HepG2 (cell line): Measurements from ENCODE around the gene SBK2. TPM values are rescaled to one million over a fixed set of nuclear protein-coding genes. Genes with fewer than 3 reads are reported as not detected.

Experiments used
- ATAC-seq: fragments of 200-7000 bp; cut with Tn5 transposase; 3 replicates; pipeline ENCODE4 v1.9.1; 2020; ENCODE audit warnings: mild to moderate bottlenecking, moderate library complexity
- BruUV-seq: library from RNA; stranded (reverse); fragments of 400-500 nt; replicated peaks from 2 replicates; lab custom pipeline; 2021; lab: Mats Ljungman, UMichigan
- CTCF ChIA-PET: fragments of 300-600 bp; formaldehyde crosslinking; extraction: SDS; loops from one replicate; lab custom pipeline; 2021; ENCODE audit warnings: low total read pairs, inconsistent platforms, low intra/inter-chr PET ratio; lab: Yijun Ruan, JAX
- POLR2A ChIA-PET: fragments of 350-600 bp; sonication (Branson Sonifier 250); formaldehyde crosslinking; loops from one replicate; lab custom pipeline; 2020; ENCODE audit warnings: antibody characterized with exemption, inconsistent platforms; lab: Yijun Ruan, JAX
- DNase-seq: peaks from one replicate; pipeline ENCODE4 v3.0.0-alpha.2; 2015; ENCODE audit warnings: low spot score
- FAIRE-seq: peaks from 3 replicates; lab custom pipeline; 2011; peaks lifted over from hg19 to GRCh38; lab: Jason Lieb, UNC
- H2AFZ ChIP-seq: one replicate; pipeline ENCODE4 v1.6.1; 2011; ENCODE audit warnings: low read length, inconsistent platforms
- H3K27ac ChIP-seq: fragments of 300-600 bp; 3 replicates; pipeline ENCODE4 v1.8.0; 2011; ENCODE audit warnings: mixed run types, mild to moderate bottlenecking, mixed read lengths, low read length, inconsistent platforms; ENCODE audit not compliant: insufficient read depth; ENCODE audit errors: extremely low read length
- H3K27me3 ChIP-seq, 2 experiments: fragments of 200-600 bp in 1 of 2; 2 replicates in 1 of 2; 3 replicates in 1 of 2; pipeline versions ENCODE4 v1.6.0 to v1.8.0; 2011; ENCODE audit warnings: low read length in 2 of 2, mild to moderate bottlenecking in 2 of 2, moderate library complexity in 2 of 2, inconsistent platforms in 1 of 2; ENCODE audit not compliant: insufficient read depth in 2 of 2, control insufficient read depth in 1 of 2
- H3K36me3 ChIP-seq, 2 experiments: fragments of 200-600 bp in 1 of 2; replicated peaks in 1 of 2; 2 replicates in 1 of 2; 3 replicates in 1 of 2; pipeline versions ENCODE4 v1.5.1 to v1.8.0; 2011; ENCODE audit warnings: low read length in 2 of 2, inconsistent platforms in 1 of 2; ENCODE audit not compliant: insufficient read depth in 2 of 2, control insufficient read depth in 1 of 2
- H3K4me1 ChIP-seq: 2 replicates; pipeline ENCODE4 v1.5.1; 2012; ENCODE audit warnings: low read length, inconsistent platforms; ENCODE audit not compliant: insufficient read depth
- H3K4me2 ChIP-seq: 2 replicates; pipeline ENCODE4 v1.6.0; 2011; ENCODE audit warnings: low read depth, low read length, inconsistent platforms
- H3K4me3 ChIP-seq, 3 experiments: fragments of 200-600 bp in 1 of 3; sonication (generic), shearing (Covaris generic) in 1 of 3; replicated peaks in 1 of 3; 2 replicates each; pipeline ENCODE4 v1.5.1; 2011 to 2016; ENCODE audit warnings: low read length in 3 of 3, inconsistent platforms in 2 of 3, low read depth in 2 of 3, mild to moderate bottlenecking in 2 of 3, control low read depth in 1 of 3, mixed read lengths in 1 of 3; ENCODE audit not compliant: insufficient read depth in 1 of 3
- H3K79me2 ChIP-seq: one replicate; pipeline ENCODE4 v1.6.1; 2011; ENCODE audit warnings: low read length, inconsistent platforms; ENCODE audit not compliant: insufficient read depth
- H3K9ac ChIP-seq: 2 replicates; pipeline ENCODE4 v1.6.0; 2011; ENCODE audit warnings: mild to moderate bottlenecking, low read depth, low read length, inconsistent platforms; ENCODE audit not compliant: insufficient read depth
- H3K9me3 ChIP-seq: 2 replicates; pipeline ENCODE4 v1.5.1; 2012; ENCODE audit warnings: mild to moderate bottlenecking, low read length
- H4K20me1 ChIP-seq: 2 replicates; pipeline ENCODE4 v1.6.0; 2011; ENCODE audit warnings: inconsistent platforms, mild to moderate bottlenecking, low read length, moderate library complexity; ENCODE audit not compliant: insufficient read depth
- ATF6 ChIP-seq: sonication (generic); formaldehyde crosslinking; conservative IDR thresholded peaks from 2 replicates; pipeline ENCODE4 v1.4.0; 2020; ENCODE audit warnings: missing genetic modification reagents
- CCAR2 ChIP-seq: fragments of 200-400 bp; formaldehyde crosslinking; optimal IDR thresholded peaks from 2 replicates; pipeline ENCODE3; 2018; ENCODE audit warnings: low read depth, mild to moderate bottlenecking, low read length, moderate library complexity
- KMT2B ChIP-seq: IDR thresholded peaks from 2 replicates; pipeline ENCODE4 v1.6.1; 2016; ENCODE audit warnings: missing genetic modification reagents, missing compliant biosample characterization
- MIXL1 ChIP-seq: IDR thresholded peaks from 2 replicates; pipeline ENCODE4 v1.6.1; 2016
- NR3C1 ChIP-seq: sonication (generic); formaldehyde crosslinking; IDR thresholded peaks from 2 replicates; pipeline ENCODE4 v1.4.0; 2020; ENCODE audit warnings: missing genetic modification reagents
- PAX8 ChIP-seq: sonication (generic); formaldehyde crosslinking; IDR thresholded peaks from 2 replicates; pipeline ENCODE4 v1.8.0; 2022; ENCODE audit warnings: mild to moderate bottlenecking, missing genetic modification reagents, borderline replicate concordance
- SAFB2 ChIP-seq: sonication (generic); formaldehyde crosslinking; IDR thresholded peaks from 2 replicates; pipeline ENCODE4 v1.5.1; 2020; ENCODE audit warnings: missing genetic modification reagents, low read depth, mild to moderate bottlenecking, borderline replicate concordance
- SOX6 ChIP-seq, 2 experiments: fragments of 450-650 bp in 1 of 2; sonication (generic) in 1 of 2; formaldehyde crosslinking in 1 of 2; IDR thresholded peaks; 2 replicates each; pipeline versions ENCODE4 v1.4.0 to v1.6.1; 2017 to 2020; ENCODE audit warnings: antibody characterized with exemption in 1 of 2, mild to moderate bottlenecking in 1 of 2, missing genetic modification reagents in 1 of 2
- TIGD3 ChIP-seq: sonication (generic); formaldehyde crosslinking; IDR thresholded peaks from 2 replicates; pipeline ENCODE4 v1.5.1; 2020; ENCODE audit warnings: mild to moderate bottlenecking, missing genetic modification reagents, borderline replicate concordance
- ZMYM4 ChIP-seq: sonication (generic); formaldehyde crosslinking; IDR thresholded peaks from 2 replicates; pipeline ENCODE4 v1.8.1; 2023; ENCODE audit warnings: mild to moderate bottlenecking, missing genetic modification reagents
- ZNF33A ChIP-seq: sonication (generic); formaldehyde crosslinking; IDR thresholded peaks from 2 replicates; pipeline ENCODE4 v1.5.1; 2020; ENCODE audit warnings: missing genetic modification reagents, mild to moderate bottlenecking, moderate library complexity, borderline replicate concordance
- ZNF629 ChIP-seq: sonication (generic); formaldehyde crosslinking; conservative IDR thresholded peaks from 2 replicates; pipeline ENCODE4 v1.5.0; 2020; ENCODE audit warnings: missing genetic modification reagents
- ZNF709 ChIP-seq: sonication (generic); formaldehyde crosslinking; IDR thresholded peaks from 2 replicates; pipeline ENCODE4 v1.5.0; 2020; ENCODE audit warnings: mild to moderate bottlenecking, missing genetic modification reagents
- ZNF737 ChIP-seq: sonication (generic); formaldehyde crosslinking; IDR thresholded peaks from 2 replicates; pipeline ENCODE4 v1.5.0; 2020; ENCODE audit warnings: missing genetic modification reagents, mild to moderate bottlenecking, borderline replicate concordance
- ZNF768 ChIP-seq: sonication (generic); formaldehyde crosslinking; IDR thresholded peaks from 2 replicates; pipeline ENCODE4 v1.4.0; 2020; ENCODE audit warnings: missing genetic modification reagents
- WGBS: methylation state at CpG from one replicate; pipeline ENCODE4 v1.1.6; 2017; ENCODE audit warnings: low lambda C conversion rate; 5-methylcytosine and 5-hydroxymethylcytosine counted together
- in situ Hi-C: cut with HindIII; loops from 2 replicates; pipeline ENCODE4 v1.10.0; 2017; ENCODE audit warnings: low pct_unique_long_range_greater_than_20kb; ENCODE audit not compliant: extremely low pct_ligation_motif_present
- intact Hi-C: fragments of 100-400 bp; cut with micrococcal nuclease; formaldehyde crosslinking; loops from one replicate; pipeline ENCODE4 v1.10.0; 2022; ENCODE audit not compliant: unreplicated experiment
- polyA plus RNA-seq, 8 experiments: library from polyadenylated mRNA; depleted of rRNA in 3 of 8; stranded (reverse) in 7 of 8; unstranded in 1 of 8; fragments of >200 nt; fragmentation: Illumina TruSeq in 4 of 8; extraction: Trizol in 4 of 8; gene quantifications; 2 replicates each; pipeline versions ENCODE4 v1.2.1 to v1.2.3, GENCODE V29; 2011 to 2016; ENCODE audit warnings: low read depth in 4 of 8, missing spikeins in 1 of 8, mixed read lengths in 1 of 8; ENCODE audit not compliant: insufficient read depth in 1 of 8
- total RNA-seq, 5 experiments: library from RNA; depleted of rRNA; stranded (reverse); fragments of >200 nt; fragmentation: Illumina TruSeq; extraction: Trizol; gene quantifications; 2 replicates each; pipeline ENCODE4 v1.2.3, GENCODE V29; 2016; ENCODE audit warnings: low read depth in 1 of 5

SBK2 gene
- total and polyA plus RNA-seq, 2 of the 13 experiments (the other 11 are each of a cell fraction or from before 2014, with no cell fraction given): 0.24 TPM; not detected in 1

- TF ChIP-seq ZNF629: peak; percentile 74
- TF ChIP-seq MIXL1: no peak
- TF ChIP-seq PAX8 (CRISPR knock-in tag): no peak
- TF ChIP-seq ZNF768 (CRISPR knock-in tag): peak; percentile 76
- no peak for TF ChIP-seq ZMYM4 (CRISPR knock-in tag)
Measured at GRCh38 chr19:55520691-55521292, 16.1 kb downstream of the SBK2 start (continued).

GRCh38 chr19:55519451-55520311 lies 17.3 kb downstream of the SBK2 start:
- peaks cover 4% of the 10 kb centered on the region; the same call in 1 of the 2 replicates for H3K4me1 ChIP-seq
- no peaks in the 10 kb centered on the region for H3K79me2 ChIP-seq
- FAIRE-seq (no peak), ATAC-seq (no peak), DNase-seq (peak; percentile 11)
- H3K9ac ChIP-seq: no peak overlapping the region
- H3K9me3 ChIP-seq: no peaks in the 10 kb centered on the region
- H3K4me3 ChIP-seq: no peak overlapping the region
- no peaks in the 10 kb centered on the region for H4K20me1 ChIP-seq
- ChIA-PET CTCF (no interaction called here), POLR2A (interaction anchor here (0.9 kb wide), 1 partner anchor 79 kb away, joined by 3 read pairs; no protein-coding TSS in a partner anchor)
- 32% methylated on average over 10 of the region's 10 CpGs for WGBS
- BruUV-seq: no TSS peak
- intact Hi-C loops (loop anchor here (1.0 to 10.0 kb wide), 2 partner anchors 65 to 116 kb away; partner anchors contain the start of gene ZNF579), in situ Hi-C loops (loop anchor here (5.0 kb wide), 1 partner anchor 88 kb away; the partner anchor contains the start of gene ZNF865)
- H3K27ac ChIP-seq: no peak overlapping the region
- no peak overlapping the region for H2AFZ ChIP-seq
- peaks cover 0 to 5% of the 10 kb centered on the region in 2 experiments; a peak in 4 of 5 replicates for H3K27me3 ChIP-seq
- H3K4me2 ChIP-seq: no peak overlapping the region
- no peaks in the 10 kb centered on the region for H3K36me3 ChIP-seq
- TF ChIP-seq ZNF33A (CRISPR knock-in tag) (no peak), ZNF709 (CRISPR knock-in tag) (no peak), KMT2B (no peak), NR3C1 (CRISPR knock-in tag) (no peak), SAFB2 (CRISPR knock-in tag) (no peak), ZNF737 (CRISPR knock-in tag) (no peak), CCAR2 (no peak), SOX6 (IDR thresholded peaks at IDR 0.05) (0 out of 2 replicates have a peak, but pooled peaks have one; percentile 47), SOX6 (CRISPR knock-in tag; IDR thresholded peaks at IDR 0.05) (no peak), TIGD3 (CRISPR knock-in tag) (no peak), ATF6 (no peak)
